Left lung (tissue), 10 donors: Measurements from ENCODE around the gene CAMK2D. TPM values are rescaled to one million over a fixed set of nuclear protein-coding genes. Genes with fewer than 3 reads are reported as not detected.
"Not testable (repeated sequence)": the region's sequence is repeated elsewhere in the genome, so short reads cannot be mapped to it uniquely, and the experiment has no call there.

Source experiments
- ATAC-seq: fragments of 200-7000 bp; cut with Tn5 transposase; one replicate; pipeline ENCODE4 v1.9.1; 2020; ENCODE audit warnings: moderate library complexity
- DNase-seq, 4 donors: peaks; one replicate each; pipeline ENCODE4 v3.0.0-alpha.2; 2013 to 2020
- H3K27ac ChIP-seq, 2 donors: fragments of 200-600 bp; sonication (generic) in 1 of 2; one replicate each; pipeline versions ENCODE4 v1.5.0 to v1.8.0; 2020 to 2021
- H3K27me3 ChIP-seq, 2 donors: fragments of 200-600 bp; sonication (generic) in 1 of 2; one replicate each; pipeline versions ENCODE4 v1.5.0 to v1.8.0; 2020 to 2021
- H3K36me3 ChIP-seq, 2 donors: fragments of 200-600 bp; sonication (generic) in 1 of 2; one replicate each; pipeline versions ENCODE4 v1.5.0 to v1.8.0; 2020 to 2021
- H3K4me1 ChIP-seq, 2 donors: fragments of 200-600 bp; one replicate each; pipeline ENCODE4 v1.8.0; 2021
- H3K4me3 ChIP-seq, 2 donors: fragments of 200-600 bp; sonication (generic) in 1 of 2; one replicate each; pipeline versions ENCODE4 v1.5.0 to v1.8.0; 2020 to 2021; ENCODE audit warnings: mild to moderate bottlenecking in 1 of 2
- H3K9me3 ChIP-seq, 2 donors: fragments of 200-600 bp; sonication (generic) in 1 of 2; one replicate each; pipeline versions ENCODE4 v1.5.0 to v1.8.0; 2020 to 2021
- intact Hi-C, 2 donors: fragments of 100-400 bp; cut with DNase I; formaldehyde crosslinking; loops; one replicate each; pipeline versions ENCODE4 v1.11.2 to v1.14.2; 2022
- polyA plus RNA-seq, 6 donors: library from polyadenylated mRNA; unstranded; fragments of 120-200 nt; gene quantifications; one replicate each; pipeline ENCODE4 v1.2.1, GENCODE V29; 2013; ENCODE audit not compliant: insufficient read length in 6 of 6
- total RNA-seq, 2 donors: library from RNA; stranded (reverse); fragmentation: NEBNext Ultra II Directional; extraction: Animal tissue kit (Norgen Biotek cat#: 25700); gene quantifications; one replicate each; pipeline ENCODE4 v1.2.1, GENCODE V29; 2021
- TF ChIP-seq, protein P1 (sequence below), 2 donors: fragments of 200-600 bp; sonication (generic) in 1 of 2; IDR thresholded peaks; one replicate each; pipeline versions ENCODE4 v1.5.0 to v1.8.0; 2021; ENCODE audit warnings: antibody characterized with exemption in 2 of 2
- donor health status: DM: no; HTN: yes; CAD: no.
- donor health status: DM: no; HTN: no; CAD: no.

Gene CAMK2D
- total and polyA plus RNA-seq, 8 donors, result 50.3 to 93.2 (median 68.4) TPM

DNA sequence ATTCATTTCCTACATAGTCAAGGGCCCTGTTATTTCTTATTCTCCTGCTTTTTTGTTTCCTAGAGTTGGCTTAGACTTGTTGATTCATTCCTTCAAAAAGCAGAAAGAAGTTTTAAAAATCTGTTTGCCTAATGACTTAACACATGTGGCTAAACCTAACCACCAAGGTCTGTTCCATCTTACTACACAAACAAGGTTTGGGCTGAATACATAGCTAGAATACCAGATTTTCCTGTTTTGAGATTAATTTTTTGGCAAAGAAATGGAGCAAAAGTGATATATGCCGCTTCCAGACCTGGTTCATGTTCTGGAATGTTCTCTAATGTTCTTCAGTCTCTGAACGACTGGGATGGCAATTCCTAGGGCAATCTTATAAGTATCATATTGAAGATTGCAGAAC is 7.4 kb upstream of the CAMK2D start:
- H3K9me3 ChIP-seq, result peaks cover 0 to 3% of the 10 kb centered on the region in 2 donors
- no peak for DNase-seq
- H3K36me3 ChIP-seq, result no peaks in the 10 kb centered on the region
- H3K4me1 ChIP-seq, result no peaks in the 10 kb centered on the region
- ATAC-seq, result no peak
- TF ChIP-seq, protein P1, sequence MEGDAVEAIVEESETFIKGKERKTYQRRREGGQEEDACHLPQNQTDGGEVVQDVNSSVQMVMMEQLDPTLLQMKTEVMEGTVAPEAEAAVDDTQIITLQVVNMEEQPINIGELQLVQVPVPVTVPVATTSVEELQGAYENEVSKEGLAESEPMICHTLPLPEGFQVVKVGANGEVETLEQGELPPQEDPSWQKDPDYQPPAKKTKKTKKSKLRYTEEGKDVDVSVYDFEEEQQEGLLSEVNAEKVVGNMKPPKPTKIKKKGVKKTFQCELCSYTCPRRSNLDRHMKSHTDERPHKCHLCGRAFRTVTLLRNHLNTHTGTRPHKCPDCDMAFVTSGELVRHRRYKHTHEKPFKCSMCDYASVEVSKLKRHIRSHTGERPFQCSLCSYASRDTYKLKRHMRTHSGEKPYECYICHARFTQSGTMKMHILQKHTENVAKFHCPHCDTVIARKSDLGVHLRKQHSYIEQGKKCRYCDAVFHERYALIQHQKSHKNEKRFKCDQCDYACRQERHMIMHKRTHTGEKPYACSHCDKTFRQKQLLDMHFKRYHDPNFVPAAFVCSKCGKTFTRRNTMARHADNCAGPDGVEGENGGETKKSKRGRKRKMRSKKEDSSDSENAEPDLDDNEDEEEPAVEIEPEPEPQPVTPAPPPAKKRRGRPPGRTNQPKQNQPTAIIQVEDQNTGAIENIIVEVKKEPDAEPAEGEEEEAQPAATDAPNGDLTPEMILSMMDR (IDR thresholded peaks at IDR 0.05), result no peak
- intact Hi-C loops, result loop anchor here in 1 of 2 donors (10.0 kb wide), 2 partner anchors 224 to 374 kb away; no protein-coding TSS in a partner anchor
- no peaks in the 10 kb centered on the region for H3K27me3 ChIP-seq
- no peak overlapping the region for H3K27ac ChIP-seq
- H3K4me3 ChIP-seq, result no peak overlapping the region

DNA sequence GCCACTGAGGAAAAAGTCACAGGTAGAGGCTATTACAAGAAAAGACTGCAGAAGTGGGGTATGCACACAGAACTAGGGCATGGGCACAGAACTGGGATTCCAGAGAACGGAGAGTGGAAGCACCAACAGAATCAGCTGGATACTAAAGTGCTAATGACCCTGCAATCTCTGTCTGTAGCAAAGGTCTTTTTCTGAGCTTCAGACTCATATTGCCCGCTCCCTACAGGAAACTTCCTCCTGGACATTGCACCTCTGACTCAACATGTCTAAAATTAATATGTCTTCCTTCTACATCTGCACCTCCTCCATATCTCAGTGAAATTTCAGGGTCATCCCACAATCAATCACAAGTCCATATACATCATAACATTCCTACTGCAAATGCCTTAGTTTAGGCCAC is 5.3 kb upstream of the CAMK2D start:
- DNase-seq (no peak), ATAC-seq (no peak)
- TF ChIP-seq, protein P1 (IDR thresholded peaks at IDR 0.05), result no peak
- no peaks in the 10 kb centered on the region for H3K27me3 ChIP-seq
- H3K9me3 ChIP-seq, result no peaks in the 10 kb centered on the region
- H3K4me3 ChIP-seq, result no peak overlapping the region
- no peak overlapping the region for H3K27ac ChIP-seq
- intact Hi-C loops, result loop anchor here in 1 of 2 donors (10.0 kb wide), 2 partner anchors 222 to 372 kb away; no protein-coding TSS in a partner anchor
- H3K36me3 ChIP-seq, result no peaks in the 10 kb centered on the region
- peaks cover 0 to 6% of the 10 kb centered on the region in 2 donors for H3K4me1 ChIP-seq

DNA sequence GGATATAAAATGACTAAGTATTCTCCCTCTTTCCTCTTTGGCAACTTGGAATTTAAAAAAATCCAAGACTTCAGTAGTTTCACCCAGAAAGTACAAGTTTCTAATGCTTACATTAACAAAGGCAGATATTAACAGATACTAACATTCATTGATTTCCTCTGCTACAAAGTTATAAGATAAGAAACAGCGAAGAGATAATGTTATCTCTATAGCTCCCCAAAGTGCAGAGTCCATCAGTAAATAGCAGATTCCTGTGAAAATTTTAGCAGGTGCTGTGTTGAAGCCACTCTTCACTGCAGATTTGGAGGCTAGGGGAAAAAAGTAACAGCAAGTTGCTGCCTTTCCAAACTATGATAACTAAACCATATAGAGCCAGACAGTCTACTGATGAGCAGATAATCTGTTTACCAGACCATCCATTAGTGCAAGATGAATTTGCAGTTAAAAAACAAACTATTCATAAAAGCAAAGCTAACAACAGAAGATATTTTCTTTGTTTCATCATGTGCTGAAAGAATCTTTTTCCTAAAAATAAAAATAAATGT is 3.3 kb upstream of the CAMK2D start:
- DNase-seq, result no peak
- intact Hi-C loops, result loop anchor here in 1 of 2 donors (10.0 kb wide), 2 partner anchors 220 to 370 kb away; no protein-coding TSS in a partner anchor
- H3K4me3 ChIP-seq, result no peak overlapping the region
- peaks cover 0 to 6% of the 10 kb centered on the region in 2 donors for H3K4me1 ChIP-seq
- H3K27ac ChIP-seq, result no peak overlapping the region
- TF ChIP-seq, protein P1 (IDR thresholded peaks at IDR 0.05), result no peak
- ATAC-seq, result no peak
- no peaks in the 10 kb centered on the region for H3K36me3 ChIP-seq
- H3K27me3 ChIP-seq, result peaks cover 0 to 18% of the 10 kb centered on the region in 2 donors
- no peaks in the 10 kb centered on the region for H3K9me3 ChIP-seq

GRCh38 chr4:113763923-113764322 is 2.4 kb upstream of the CAMK2D start:
- not testable (repeated sequence) for H3K4me3 ChIP-seq, H3K36me3 ChIP-seq, H3K27ac ChIP-seq, ATAC-seq, DNase-seq, H3K9me3 ChIP-seq
- Histone ChIP-seq H3K27me3 (peaks cover 0 to 18% of the 10 kb centered on the region in 2 donors), H3K4me1 (peaks cover 0 to 14% of the 10 kb centered on the region in 2 donors)
- intact Hi-C loops, result loop anchor here in 1 of 2 donors (10.0 kb wide), 2 partner anchors 219 to 369 kb away; no protein-coding TSS in a partner anchor

DNA sequence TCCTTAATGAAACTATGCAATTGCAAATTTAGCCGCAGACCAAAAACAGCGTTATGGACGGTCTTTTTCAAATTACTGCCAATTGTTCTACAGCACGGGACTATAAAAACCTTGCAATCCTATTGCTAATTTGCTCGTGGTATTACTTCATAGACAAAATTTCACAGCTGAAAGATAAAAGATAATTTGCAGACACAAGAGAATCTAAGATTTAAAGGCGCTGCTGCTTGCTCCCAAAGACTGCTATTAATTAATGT is 1.4 kb upstream of the CAMK2D start:
- Histone ChIP-seq H3K4me3 (peak overlapping the region; percentile 64 to 79), H3K27ac (peak overlapping the region; percentile 98 to 100), H3K36me3 (no peaks in the 10 kb centered on the region), H3K27me3 (peaks cover 0 to 18% of the 10 kb centered on the region in 2 donors), H3K4me1 (peaks cover 0 to 24% of the 10 kb centered on the region in 2 donors), H3K9me3 (no peaks in the 10 kb centered on the region)
- DNase-seq (no peak), ATAC-seq (no peak)
- TF ChIP-seq, protein P1 (IDR thresholded peaks at IDR 0.05), result no peak
- intact Hi-C loops, result loop anchor here in 1 of 2 donors (10.0 kb wide), 2 partner anchors 218 to 368 kb away; no protein-coding TSS in a partner anchor
